H7 (cell line): ENCODE results near the gene HECW1. TPM values are rescaled to one million over a fixed set of nuclear protein-coding genes. Genes with fewer than 3 reads are reported as not detected.
"Not testable (repeated sequence)": the region's sequence is repeated elsewhere in the genome, so short reads cannot be mapped to it uniquely, and the experiment has no call there.

ENCODE experiments used
- DNase-seq: peaks from one replicate; pipeline ENCODE4 v3.0.0; 2012
- H3K27me3 ChIP-seq: 2 replicates; pipeline ENCODE4 v1.6.0; 2011; ENCODE audit warnings: mild to moderate bottlenecking, low read length; ENCODE audit not compliant: control insufficient read depth, insufficient read depth
- H3K36me3 ChIP-seq: replicated peaks from 2 replicates; pipeline ENCODE4 v1.5.1; 2011; ENCODE audit warnings: low read length; ENCODE audit not compliant: control insufficient read depth, insufficient read depth
- H3K4me3 ChIP-seq: 2 replicates; pipeline ENCODE4 v1.5.1; 2011; ENCODE audit warnings: low read depth, mild to moderate bottlenecking, control low read depth, low read length, moderate library complexity; ENCODE audit not compliant: insufficient read depth
- total RNA-seq: library from RNA; depleted of rRNA; stranded (reverse); fragments of >200 nt; shearing (Covaris generic); gene quantifications from 2 replicates; pipeline ENCODE4 v1.2.3, GENCODE V29; 2014

HECW1 gene
- total RNA-seq, 1 experiment from 2014 or later, result 4.3 TPM

DNA sequence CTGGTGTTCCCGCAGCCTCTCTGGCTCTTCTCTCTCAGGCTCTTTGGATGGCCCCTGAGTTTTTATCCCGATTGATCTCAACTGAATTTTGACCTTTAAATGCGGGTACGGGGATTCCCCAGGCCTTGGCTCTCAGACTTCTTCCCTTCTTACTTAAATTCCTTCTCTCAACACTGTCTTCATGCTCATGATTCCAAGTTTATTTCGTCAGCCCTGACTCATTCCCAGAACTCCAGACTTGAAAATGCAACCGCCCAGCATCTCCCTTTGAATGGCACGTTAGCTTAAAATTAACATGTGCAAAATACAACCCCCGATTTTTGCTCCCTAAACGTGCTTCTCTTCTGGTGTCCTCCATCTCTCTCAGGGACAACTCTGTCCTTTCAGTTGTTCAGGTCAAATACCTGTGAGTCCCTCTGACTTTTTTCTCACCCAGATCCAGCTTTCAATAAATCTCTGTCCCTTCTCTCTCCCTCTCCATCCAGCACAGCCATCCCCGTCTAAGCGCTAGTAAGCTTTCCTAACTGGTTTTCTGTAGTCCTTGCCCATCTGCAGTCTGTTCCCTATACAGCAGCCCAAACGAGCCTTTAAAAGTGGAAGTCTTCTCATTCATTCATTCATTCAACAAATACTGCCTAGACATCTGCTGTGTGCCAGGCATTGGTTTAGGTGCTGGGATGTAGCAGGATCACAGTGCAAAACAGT lies 7.1 kb downstream of the HECW1 start:
- no peak for DNase-seq
- H3K36me3 ChIP-seq, result no peaks in the 10 kb centered on the region
- H3K27me3 ChIP-seq, result no peaks in the 10 kb centered on the region; the same call in 1 of the 2 replicates
- no peak overlapping the region for H3K4me3 ChIP-seq

DNA sequence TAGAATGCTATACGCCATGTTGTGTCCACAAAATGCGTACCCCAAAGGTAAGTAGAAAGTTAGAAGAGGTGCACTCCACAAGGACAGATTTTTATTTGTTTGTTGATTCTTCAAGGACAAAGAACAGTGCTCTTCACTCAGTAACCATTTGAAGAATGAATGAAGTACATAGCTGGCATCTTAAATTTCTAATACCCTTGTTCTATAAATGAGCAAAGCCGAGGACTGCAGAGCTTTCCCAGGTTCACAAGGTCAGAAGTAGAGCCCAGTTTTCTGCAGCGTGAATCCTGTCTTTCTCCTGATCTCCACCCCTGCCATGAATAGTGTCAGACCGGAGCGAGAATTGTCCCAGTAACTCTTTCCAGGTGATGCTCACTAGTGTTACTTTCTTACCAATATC lies 9.5 kb downstream of the HECW1 start:
- Histone ChIP-seq H3K27me3 (no peaks in the 10 kb centered on the region; the same call in 1 of the 2 replicates), H3K4me3 (no peak overlapping the region), H3K36me3 (no peaks in the 10 kb centered on the region)
- DNase-seq, result no peak

DNA sequence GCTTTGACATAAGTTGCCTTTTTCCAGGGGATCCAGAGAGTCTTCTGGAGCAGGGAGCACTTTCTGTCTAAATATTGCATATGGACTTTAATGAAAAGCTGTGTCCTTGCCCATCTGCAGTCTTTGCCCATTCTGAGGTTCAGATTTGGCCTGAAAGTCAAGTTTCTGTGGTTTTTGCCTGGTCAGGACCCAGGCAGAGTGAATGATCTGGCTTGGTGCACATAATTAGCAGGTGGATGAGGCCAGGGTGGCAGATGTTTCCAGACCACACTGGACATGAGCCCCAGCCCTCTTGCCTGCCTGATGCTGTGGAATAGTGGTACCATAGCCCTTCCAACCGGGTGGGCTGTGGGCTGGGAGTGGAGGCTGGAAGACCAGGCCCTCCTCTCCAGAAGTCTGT lies 11.0 kb downstream of the HECW1 start:
- Histone ChIP-seq H3K27me3 (no peaks in the 10 kb centered on the region), H3K4me3 (no peak overlapping the region), H3K36me3 (no peaks in the 10 kb centered on the region)
- no peak for DNase-seq

DNA sequence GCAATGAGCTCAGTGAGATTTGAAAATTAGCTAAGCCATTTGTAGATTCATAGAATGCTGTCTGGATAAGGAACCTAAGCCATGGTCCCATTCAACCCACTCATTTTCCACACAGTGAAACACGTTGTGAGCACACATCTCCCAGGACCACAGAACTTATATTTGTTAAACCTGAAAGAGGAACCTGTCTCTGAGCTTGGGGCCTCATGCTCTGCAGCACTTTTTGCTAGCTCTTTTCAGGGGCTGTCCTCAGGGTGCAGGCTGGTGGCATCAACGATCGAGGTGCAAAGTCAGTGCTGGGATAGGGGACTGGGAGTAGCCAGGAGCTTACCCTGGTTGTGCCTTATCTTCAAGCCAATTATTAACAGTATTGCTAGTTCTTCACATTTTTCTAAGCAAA lies 11.9 kb downstream of the HECW1 start:
- no peak overlapping the region for H3K4me3 ChIP-seq
- no peak for DNase-seq
- H3K27me3 ChIP-seq, result no peaks in the 10 kb centered on the region
- no peaks in the 10 kb centered on the region for H3K36me3 ChIP-seq

- H3K27me3 ChIP-seq, result no peaks in the 10 kb centered on the region
- no peaks in the 10 kb centered on the region for H3K36me3 ChIP-seq
- no peak overlapping the region for H3K4me3 ChIP-seq
- no peak for DNase-seq
Observed at GRCh38 chr7:43130347-43130746, 17.9 kb downstream of the HECW1 start.

DNA sequence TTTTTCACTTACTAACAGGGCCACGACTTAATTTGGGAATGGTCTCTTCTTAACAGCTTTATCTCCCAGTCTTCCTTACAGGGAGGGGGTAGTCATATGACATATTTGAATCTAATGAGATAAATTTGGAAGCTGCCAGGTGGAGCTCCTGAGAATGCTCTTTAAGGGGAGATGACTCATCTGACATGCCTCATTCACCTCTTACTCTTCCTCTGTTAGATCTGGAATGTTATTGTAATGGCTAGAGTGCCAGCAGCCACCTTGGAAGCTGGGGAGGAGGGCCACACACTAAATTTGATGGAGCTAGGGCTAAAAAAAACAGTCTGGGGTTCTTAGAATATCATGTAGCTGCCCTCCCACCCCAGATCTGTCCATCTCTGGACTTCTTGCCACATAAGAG lies 22.7 kb downstream of the HECW1 start:
- H3K4me3 ChIP-seq, result no peak overlapping the region
- H3K36me3 ChIP-seq, result no peaks in the 10 kb centered on the region
- DNase-seq, result peak; percentile 39
- no peaks in the 10 kb centered on the region for H3K27me3 ChIP-seq

- no peak for DNase-seq
- H3K27me3 ChIP-seq, result no peaks in the 10 kb centered on the region
Observed at GRCh38 chr7:43136064-43136463, 23.6 kb downstream of the HECW1 start.

GRCh38 chr7:43137121-43137744 lies 24.8 kb downstream of the HECW1 start:
- H3K27me3 ChIP-seq, DNase-seq, H3K4me3 ChIP-seq, H3K36me3 ChIP-seq: not testable (repeated sequence)

More at GRCh38 chr7:43136064-43136463, 23.6 kb downstream of the HECW1 start:
- Histone ChIP-seq H3K4me3 (no peak overlapping the region), H3K36me3 (no peaks in the 10 kb centered on the region)

- Histone ChIP-seq H3K4me3 (no peak overlapping the region), H3K27me3 (no peaks in the 10 kb centered on the region), H3K36me3 (no peaks in the 10 kb centered on the region)
- DNase-seq, result no peak
Observed at GRCh38 chr7:43137811-43138210, 25.4 kb downstream of the HECW1 start.

GRCh38 chr7:43138710-43139109 lies 26.3 kb downstream of the HECW1 start:
- H3K4me3 ChIP-seq, result no peak overlapping the region
- no peak for DNase-seq
- no peaks in the 10 kb centered on the region for H3K27me3 ChIP-seq
- H3K36me3 ChIP-seq, result no peaks in the 10 kb centered on the region

DNA sequence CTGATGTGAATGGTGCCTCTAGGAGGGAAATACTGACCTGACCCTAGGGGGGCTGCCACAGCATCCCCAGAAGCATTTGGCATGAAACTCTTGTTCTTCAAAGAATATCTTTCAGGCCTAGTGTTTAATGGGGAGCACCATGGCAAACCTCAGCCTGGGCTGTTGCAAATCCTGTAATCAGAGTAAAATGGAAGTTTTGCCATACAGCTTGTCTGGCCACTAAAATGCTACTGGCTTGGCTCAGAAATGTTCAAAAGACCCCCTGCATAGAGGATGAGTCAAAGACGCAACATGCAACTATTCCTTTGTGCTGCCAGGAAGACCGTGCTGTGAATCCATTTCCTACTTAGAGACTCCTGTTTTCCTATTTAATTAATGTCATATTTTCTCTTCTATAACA lies 26.7 kb downstream of the HECW1 start:
- Histone ChIP-seq H3K36me3 (no peaks in the 10 kb centered on the region), H3K27me3 (no peaks in the 10 kb centered on the region), H3K4me3 (no peak overlapping the region)
- DNase-seq, result no peak

DNA sequence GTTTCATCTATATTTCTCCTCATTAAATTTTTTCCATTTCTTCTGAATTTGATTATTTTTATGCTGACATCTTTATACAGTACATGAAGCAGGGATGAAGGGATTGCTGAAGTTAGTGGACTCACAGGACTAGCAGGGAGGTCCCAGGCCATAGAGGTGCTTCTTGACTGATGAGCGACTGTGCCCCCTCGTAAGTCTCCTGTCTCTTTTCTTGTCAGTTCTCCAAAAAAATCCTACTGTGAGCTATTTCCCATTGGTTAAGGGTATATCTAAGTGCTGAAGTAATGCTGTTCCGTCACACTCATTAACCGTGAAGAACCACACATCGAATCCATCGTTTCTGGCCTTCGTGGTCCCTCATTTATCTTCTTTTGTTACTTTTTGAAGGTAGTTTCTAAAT lies 27.7 kb downstream of the HECW1 start:
- H3K4me3 ChIP-seq, result no peak overlapping the region
- DNase-seq, result no peak
- no peaks in the 10 kb centered on the region for H3K27me3 ChIP-seq
- H3K36me3 ChIP-seq, result no peaks in the 10 kb centered on the region

- Histone ChIP-seq H3K36me3 (no peaks in the 10 kb centered on the region), H3K27me3 (no peaks in the 10 kb centered on the region), H3K4me3 (no peak overlapping the region)
- no peak for DNase-seq
Observed at GRCh38 chr7:43141091-43141490, 28.6 kb downstream of the HECW1 start.

- no peak for DNase-seq
- H3K36me3 ChIP-seq, result no peaks in the 10 kb centered on the region
- no peak overlapping the region for H3K4me3 ChIP-seq
- no peaks in the 10 kb centered on the region for H3K27me3 ChIP-seq
Observed at GRCh38 chr7:43142703-43143102, 30.3 kb downstream of the HECW1 start.

- no peak overlapping the region for H3K4me3 ChIP-seq
- H3K27me3 ChIP-seq, result no peaks in the 10 kb centered on the region
- no peak for DNase-seq
- H3K36me3 ChIP-seq, result no peaks in the 10 kb centered on the region
Observed at GRCh38 chr7:43143918-43144589, 31.6 kb downstream of the HECW1 start.
